GM10266 (cell line): Measurements from ENCODE around the gene PLAAT3.
"Not testable (repeated sequence)": the region's sequence is repeated elsewhere in the genome, so short reads cannot be mapped to it uniquely, and the experiment has no call there.

Experiments
- DNase-seq: peaks from one replicate; pipeline ENCODE4 v3.0.0; 2012; ENCODE audit errors: extremely low spot score
- TF ChIP-seq, protein P1 (sequence below): IDR thresholded peaks from 2 replicates; pipeline ENCODE4 v1.5.1; 2012; ENCODE audit warnings: mild to moderate bottlenecking, low read depth; ENCODE audit not compliant: control insufficient read depth, insufficient read depth; ENCODE audit errors: missing control alignments

PLAAT3 gene

GRCh38 chr11:63553759-63554158, 60.5 kb downstream of the PLAAT3 start:
- DNase-seq, result peak; percentile 67

GRCh38 chr11:63552921-63553320, 61.3 kb downstream of the PLAAT3 start:
- TF ChIP-seq, protein P1, sequence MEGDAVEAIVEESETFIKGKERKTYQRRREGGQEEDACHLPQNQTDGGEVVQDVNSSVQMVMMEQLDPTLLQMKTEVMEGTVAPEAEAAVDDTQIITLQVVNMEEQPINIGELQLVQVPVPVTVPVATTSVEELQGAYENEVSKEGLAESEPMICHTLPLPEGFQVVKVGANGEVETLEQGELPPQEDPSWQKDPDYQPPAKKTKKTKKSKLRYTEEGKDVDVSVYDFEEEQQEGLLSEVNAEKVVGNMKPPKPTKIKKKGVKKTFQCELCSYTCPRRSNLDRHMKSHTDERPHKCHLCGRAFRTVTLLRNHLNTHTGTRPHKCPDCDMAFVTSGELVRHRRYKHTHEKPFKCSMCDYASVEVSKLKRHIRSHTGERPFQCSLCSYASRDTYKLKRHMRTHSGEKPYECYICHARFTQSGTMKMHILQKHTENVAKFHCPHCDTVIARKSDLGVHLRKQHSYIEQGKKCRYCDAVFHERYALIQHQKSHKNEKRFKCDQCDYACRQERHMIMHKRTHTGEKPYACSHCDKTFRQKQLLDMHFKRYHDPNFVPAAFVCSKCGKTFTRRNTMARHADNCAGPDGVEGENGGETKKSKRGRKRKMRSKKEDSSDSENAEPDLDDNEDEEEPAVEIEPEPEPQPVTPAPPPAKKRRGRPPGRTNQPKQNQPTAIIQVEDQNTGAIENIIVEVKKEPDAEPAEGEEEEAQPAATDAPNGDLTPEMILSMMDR, result no peak
- DNase-seq, result no peak

More at GRCh38 chr11:63553759-63554158, 60.5 kb downstream of the PLAAT3 start:
- TF ChIP-seq, protein P1, result no peak

GRCh38 chr11:63551889-63552266, 62.4 kb downstream of the PLAAT3 start:
- no peak for DNase-seq
- TF ChIP-seq, protein P1, result no peak

DNA sequence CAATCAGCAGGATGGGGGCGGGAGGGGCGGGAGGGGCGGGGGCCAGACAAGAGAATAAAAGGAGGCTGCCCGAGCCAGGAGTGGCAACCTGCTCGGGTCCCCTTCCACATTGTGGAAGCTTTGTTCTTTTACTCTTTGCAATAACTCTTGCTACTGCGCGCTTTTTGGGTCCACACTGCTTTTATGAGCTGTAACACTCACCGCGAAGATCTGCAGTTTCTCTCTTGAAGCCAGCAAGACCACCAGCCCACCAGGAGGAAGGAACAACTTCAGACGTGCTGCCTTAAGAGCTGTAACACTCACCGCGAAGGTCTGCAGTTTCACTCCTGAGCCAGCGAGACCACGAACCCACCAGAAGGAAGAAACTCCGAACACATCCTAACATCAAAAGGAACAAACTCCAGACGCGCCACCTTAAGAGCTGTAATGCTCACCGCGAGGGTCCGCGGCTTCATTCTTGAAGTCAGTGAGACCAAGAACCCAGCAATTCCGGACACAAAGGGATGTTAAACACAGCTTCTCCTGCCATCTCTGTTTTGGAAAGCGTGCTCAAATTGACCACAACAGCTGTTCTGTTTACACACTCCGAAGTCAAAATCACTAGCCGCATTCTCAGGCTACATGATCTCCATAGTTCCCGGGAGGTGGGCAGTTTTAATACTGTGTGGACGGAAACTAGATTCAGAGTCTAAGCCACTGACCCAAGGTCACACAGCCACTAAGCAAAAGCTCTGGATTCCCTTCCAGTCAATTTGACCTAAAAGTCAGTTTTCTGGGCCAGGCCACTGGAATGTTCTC, 62.9 kb downstream of the PLAAT3 start:
- no peak for DNase-seq
- TF ChIP-seq, protein P1, result no peak

GRCh38 chr11:63550156-63550700, 64.0 kb downstream of the PLAAT3 start:
- DNase-seq, result not testable (repeated sequence)

DNA sequence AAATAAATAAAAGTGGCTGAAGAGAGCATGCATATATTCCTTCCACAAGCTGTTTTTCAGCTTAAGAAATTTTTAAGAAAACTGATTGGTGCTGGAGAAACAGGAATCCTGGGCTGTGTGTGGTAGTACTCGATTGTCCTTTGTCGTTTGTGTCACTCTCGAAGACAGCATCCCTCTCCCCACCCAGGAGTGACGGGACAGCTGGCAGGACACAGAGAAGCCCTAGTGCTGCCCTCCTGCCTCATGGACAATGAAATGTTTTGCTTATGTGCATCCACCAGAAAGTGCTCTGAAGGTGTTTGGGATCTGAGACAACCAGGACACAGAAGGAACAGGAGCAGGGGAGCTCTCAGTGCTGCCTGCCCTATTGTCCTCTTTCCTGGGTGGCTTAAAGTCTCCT, 64.8 kb downstream of the PLAAT3 start:
- DNase-seq, result no peak
- TF ChIP-seq, protein P1, result no peak

GRCh38 chr11:63548178-63548577, 66.1 kb downstream of the PLAAT3 start:
- no peak for DNase-seq
- TF ChIP-seq, protein P1, result no peak
